Bronchial epithelial cell (primary cell): Measurements from ENCODE around the gene TOP1. TPM values are rescaled to one million over a fixed set of nuclear protein-coding genes. Genes with fewer than 3 reads are reported as not detected.

Experiments used
- DNase-seq: peaks from one replicate; pipeline ENCODE4 v3.0.0-alpha.2; 2010; ENCODE audit warnings: low read depth
- FAIRE-seq: peaks from 2 replicates; lab custom pipeline; 2011; peaks lifted over from hg19 to GRCh38; lab: Jason Lieb, UNC
- H3K27me3 ChIP-seq: 2 replicates; pipeline ENCODE4 v1.5.1; 2011; ENCODE audit warnings: low read length; ENCODE audit not compliant: control insufficient read depth, insufficient read depth
- H3K36me3 ChIP-seq: 2 replicates; pipeline ENCODE4 v1.5.1; 2011; ENCODE audit warnings: low read length; ENCODE audit not compliant: control insufficient read depth, insufficient read depth
- H3K4me3 ChIP-seq: 2 replicates; pipeline ENCODE4 v1.5.1; 2011; ENCODE audit warnings: mild to moderate bottlenecking, low read depth, low read length, control low read depth
- total RNA-seq: library from RNA; depleted of rRNA; stranded (reverse); fragments of >200 nt; gene quantifications from 2 replicates; pipeline ENCODE4 v1.2.1, GENCODE V29; 2014
- TF ChIP-seq, protein P1 (sequence below): IDR thresholded peaks from 2 replicates; pipeline ENCODE4 v1.5.1; 2011; ENCODE audit warnings: mild to moderate bottlenecking, moderate library complexity, low read length, control low read depth, inconsistent platforms; ENCODE audit not compliant: insufficient read depth, severe bottlenecking

Gene TOP1
- total RNA-seq, 1 donor from 2014 or later: 18.2 TPM

- Histone ChIP-seq H3K27me3 (no peaks in the 10 kb centered on the region), H3K36me3 (peaks cover 19% of the 10 kb centered on the region), H3K4me3 (no peak overlapping the region)
- DNase-seq: no peak
- no peak for FAIRE-seq
- TF ChIP-seq, protein P1, sequence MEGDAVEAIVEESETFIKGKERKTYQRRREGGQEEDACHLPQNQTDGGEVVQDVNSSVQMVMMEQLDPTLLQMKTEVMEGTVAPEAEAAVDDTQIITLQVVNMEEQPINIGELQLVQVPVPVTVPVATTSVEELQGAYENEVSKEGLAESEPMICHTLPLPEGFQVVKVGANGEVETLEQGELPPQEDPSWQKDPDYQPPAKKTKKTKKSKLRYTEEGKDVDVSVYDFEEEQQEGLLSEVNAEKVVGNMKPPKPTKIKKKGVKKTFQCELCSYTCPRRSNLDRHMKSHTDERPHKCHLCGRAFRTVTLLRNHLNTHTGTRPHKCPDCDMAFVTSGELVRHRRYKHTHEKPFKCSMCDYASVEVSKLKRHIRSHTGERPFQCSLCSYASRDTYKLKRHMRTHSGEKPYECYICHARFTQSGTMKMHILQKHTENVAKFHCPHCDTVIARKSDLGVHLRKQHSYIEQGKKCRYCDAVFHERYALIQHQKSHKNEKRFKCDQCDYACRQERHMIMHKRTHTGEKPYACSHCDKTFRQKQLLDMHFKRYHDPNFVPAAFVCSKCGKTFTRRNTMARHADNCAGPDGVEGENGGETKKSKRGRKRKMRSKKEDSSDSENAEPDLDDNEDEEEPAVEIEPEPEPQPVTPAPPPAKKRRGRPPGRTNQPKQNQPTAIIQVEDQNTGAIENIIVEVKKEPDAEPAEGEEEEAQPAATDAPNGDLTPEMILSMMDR: no peak
Measured at GRCh38 chr20:41065716-41066115, 37.1 kb downstream of the TOP1 start.

- DNase-seq (no peak), FAIRE-seq (no peak)
- Histone ChIP-seq H3K27me3 (no peaks in the 10 kb centered on the region), H3K36me3 (peaks cover 10% of the 10 kb centered on the region), H3K4me3 (no peak overlapping the region)
- TF ChIP-seq, protein P1: no peak
Measured at GRCh38 chr20:41068806-41069205, 40.2 kb downstream of the TOP1 start.

- H3K36me3 ChIP-seq: peaks cover 10% of the 10 kb centered on the region
Measured at GRCh38 chr20:41072190-41072863, 43.7 kb downstream of the TOP1 start.

DNA sequence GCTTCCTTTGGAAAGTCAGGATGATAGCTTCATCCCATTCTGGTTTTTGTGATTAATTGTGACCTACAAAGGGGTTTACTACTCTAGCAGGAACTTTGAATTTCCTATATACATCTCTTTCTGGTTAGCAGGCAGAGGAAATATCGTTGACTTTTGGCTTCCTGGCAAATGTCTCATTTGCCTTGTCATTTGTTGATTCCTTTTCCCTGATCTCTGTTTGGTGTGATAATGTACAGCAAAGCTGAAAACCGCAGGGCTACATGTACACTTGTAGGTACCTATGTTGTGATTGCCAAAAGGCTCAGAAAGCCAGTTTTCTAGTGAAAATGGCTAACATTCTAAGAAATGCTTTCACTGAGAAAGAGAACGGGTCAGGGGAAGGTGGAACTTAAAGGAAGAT, 44.3 kb downstream of the TOP1 start:
- Histone ChIP-seq H3K4me3 (no peak overlapping the region), H3K27me3 (no peaks in the 10 kb centered on the region), H3K36me3 (peaks cover 8% of the 10 kb centered on the region)
- FAIRE-seq: no peak
- TF ChIP-seq, protein P1: no peak
- no peak for DNase-seq

More at GRCh38 chr20:41072190-41072863, 43.7 kb downstream of the TOP1 start:
- FAIRE-seq (no peak), DNase-seq (peak; percentile 84)
- TF ChIP-seq, protein P1: no peak
- Histone ChIP-seq H3K4me3 (no peak overlapping the region), H3K27me3 (no peaks in the 10 kb centered on the region)

- no peak for DNase-seq
- no peak for FAIRE-seq
- Histone ChIP-seq H3K36me3 (peaks cover 8% of the 10 kb centered on the region), H3K4me3 (no peak overlapping the region), H3K27me3 (no peaks in the 10 kb centered on the region)
- TF ChIP-seq, protein P1: no peak
Measured at GRCh38 chr20:41074441-41074840, 45.8 kb downstream of the TOP1 start.

DNA sequence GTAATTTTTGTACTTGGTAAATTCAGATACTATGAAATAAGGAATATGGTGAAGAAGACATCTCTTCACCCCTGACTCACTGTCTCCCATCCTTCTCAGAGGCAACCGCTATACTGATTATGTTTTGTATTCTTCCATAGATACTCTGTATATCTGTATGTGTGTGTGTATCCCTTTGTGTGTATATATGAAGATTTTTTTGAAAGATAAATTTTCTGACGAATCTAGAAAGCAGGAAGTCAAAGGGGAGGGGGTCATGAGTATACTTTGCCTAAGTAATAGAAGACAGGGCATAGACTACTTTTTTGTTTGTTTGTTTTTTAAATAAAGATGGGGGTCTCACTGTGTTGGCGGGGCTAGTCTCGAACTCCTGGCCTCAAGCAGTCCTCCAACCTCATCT, 48.2 kb downstream of the TOP1 start:
- peaks cover 13% of the 10 kb centered on the region for H3K36me3 ChIP-seq
- no peaks in the 10 kb centered on the region for H3K27me3 ChIP-seq

More for the DNA sequence above, 48.2 kb downstream of the TOP1 start:
- H3K4me3 ChIP-seq: no peak overlapping the region
- FAIRE-seq: no peak
- DNase-seq: no peak
- TF ChIP-seq, protein P1: no peak
